HCT116 (cell line): ENCODE data around the gene CPEB3. TPM values are rescaled to one million over a fixed set of nuclear protein-coding genes. Genes with fewer than 3 reads are reported as not detected.

Experiments
- ATAC-seq: fragments of 200-7000 bp; cut with Tn5 transposase; 2 replicates; pipeline ENCODE4 v1.9.1; 2020; ENCODE audit warnings: mild to moderate bottlenecking, moderate library complexity
- BruUV-seq: library from RNA; stranded (reverse); fragments of 400-500 nt; replicated peaks from 2 replicates; lab custom pipeline; 2021; lab: Mats Ljungman, UMichigan
- CTCF ChIA-PET: fragments of 300-600 bp; sonication (Branson Sonifier 250); formaldehyde crosslinking; loops from one replicate; lab custom pipeline; 2021; ENCODE audit warnings: antibody characterized with exemption; lab: Charles Lee
- POLR2A ChIA-PET: fragments of 300-600, 350-600 bp; sonication (Branson Sonifier 250); formaldehyde crosslinking; loops from one replicate; lab custom pipeline; 2021; ENCODE audit warnings: antibody characterized with exemption; lab: Charles Lee
- RAD21 ChIA-PET, 2 experiments: fragments of 300-600 bp; sonication (Branson Sonifier 250); formaldehyde crosslinking; loops; one replicate each; lab custom pipeline; 2023; ENCODE audit warnings: low total read pairs in 2 of 2; ENCODE audit not compliant: uncharacterized antibody in 2 of 2, unreplicated experiment in 2 of 2, low non-redundant PET in 1 of 2; lab: Charles Lee
- DNase-seq: peaks from one replicate; pipeline ENCODE4 v3.0.0-alpha.2; 2010; ENCODE audit warnings: low read depth, low spot score
- H2AFZ ChIP-seq: fragments of 200-600 bp; shearing (Covaris generic), sonication (generic); 2 replicates; pipeline ENCODE4 v1.6.1; 2017; ENCODE audit warnings: low read depth, mixed run types, mixed read lengths, antibody characterized with exemption, low read length; ENCODE audit not compliant: poor library complexity, severe bottlenecking
- H3K27ac ChIP-seq: 2 replicates; pipeline ENCODE4 v1.5.1; 2012; ENCODE audit warnings: low read depth, low read length
- H3K27me3 ChIP-seq: fragments of 200-600 bp; sonication (generic); 2 replicates; pipeline ENCODE4 v1.6.1; 2016; ENCODE audit warnings: mixed run types, low read length, mixed read lengths; ENCODE audit not compliant: insufficient read depth
- H3K36me3 ChIP-seq, 2 experiments: fragments of 200-500 bp in 1 of 2; fragments of 200-600 bp in 1 of 2; sonication (Bioruptor generic) in 1 of 2; sonication (generic) in 1 of 2; 2 replicates each; pipeline versions ENCODE4 v1.5.1 to v1.6.1; 2014 to 2016; ENCODE audit warnings: low read length in 2 of 2, inconsistent platforms in 1 of 2, mixed read lengths in 1 of 2, mixed run types in 1 of 2; ENCODE audit not compliant: insufficient read depth in 2 of 2, control insufficient read depth in 1 of 2
- H3K4me1 ChIP-seq, 2 experiments: fragments of 200-600 bp in 1 of 2; sonication (generic) in 1 of 2; 2 replicates each; pipeline versions ENCODE4 v1.5.1 to v1.6.1; 2012 to 2017; ENCODE audit warnings: low read length in 2 of 2, inconsistent platforms in 1 of 2, mild to moderate bottlenecking in 1 of 2, mixed read lengths in 1 of 2, mixed run types in 1 of 2, moderate library complexity in 1 of 2; ENCODE audit not compliant: insufficient read depth in 2 of 2, control insufficient read depth in 1 of 2
- H3K4me2 ChIP-seq: fragments of 200-600 bp; sonication (generic); 2 replicates; pipeline ENCODE4 v1.6.1; 2017; ENCODE audit warnings: mixed run types, low read length, mixed read lengths
- H3K4me3 ChIP-seq, 2 experiments: fragments of 200-600 bp in 1 of 2; sonication (generic) in 1 of 2; replicated peaks in 1 of 2; 2 replicates each; pipeline ENCODE4 v1.5.1; 2011 to 2016; ENCODE audit warnings: low read length in 2 of 2, control low read depth in 1 of 2, low read depth in 1 of 2, mild to moderate bottlenecking in 1 of 2, mixed read lengths in 1 of 2, mixed run types in 1 of 2
- H3K79me2 ChIP-seq: fragments of 200-600 bp; sonication (generic); 2 replicates; pipeline ENCODE4 v1.6.1; 2017; ENCODE audit warnings: mild to moderate bottlenecking, mixed run types, low read length, moderate library complexity, mixed read lengths; ENCODE audit not compliant: insufficient read depth
- H3K9ac ChIP-seq: fragments of 200-600 bp; sonication (generic); 2 replicates; pipeline ENCODE4 v1.6.1; 2016; ENCODE audit warnings: low read length, mixed read lengths
- H3K9me2 ChIP-seq: fragments of 200-600 bp; sonication (generic), shearing (Covaris generic); 2 replicates; pipeline ENCODE4 v1.6.1; 2017; ENCODE audit warnings: mixed run types, mild to moderate bottlenecking, moderate library complexity; ENCODE audit not compliant: insufficient read depth
- H3K9me3 ChIP-seq, 2 experiments: fragments of 200-500 bp in 1 of 2; fragments of 200-600 bp in 1 of 2; sonication (Bioruptor generic) in 1 of 2; sonication (generic) in 1 of 2; 2 replicates each; pipeline ENCODE4 v1.6.1; 2014 to 2017; ENCODE audit warnings: low read length in 2 of 2, mixed read lengths in 2 of 2, inconsistent platforms in 1 of 2, low read depth in 1 of 2, mild to moderate bottlenecking in 1 of 2, mixed run types in 1 of 2, moderate library complexity in 1 of 2; ENCODE audit not compliant: control insufficient read depth in 1 of 2, insufficient read depth in 1 of 2
- H4K20me1 ChIP-seq: fragments of 200-600 bp; sonication (generic), shearing (Covaris generic); 2 replicates; pipeline ENCODE4 v1.6.1; 2017; ENCODE audit warnings: mixed run types, mild to moderate bottlenecking, moderate library complexity; ENCODE audit not compliant: insufficient read depth
- CBX3 ChIP-seq: IDR thresholded peaks from 2 replicates; pipeline ENCODE4 v1.6.1; 2012; ENCODE audit warnings: low read depth
- CEBPB ChIP-seq: IDR thresholded peaks from 2 replicates; pipeline ENCODE4 v1.6.1; 2012; ENCODE audit warnings: low read depth
- ELF1 ChIP-seq: IDR thresholded peaks from 2 replicates; pipeline ENCODE4 v1.6.1; 2012; ENCODE audit warnings: low read depth, borderline replicate concordance
- EZH2 ChIP-seq: fragments of 200-600 bp; sonication (generic); IDR thresholded peaks from 2 replicates; pipeline ENCODE4 v1.6.1; 2017; ENCODE audit warnings: antibody characterized with exemption, mixed run types
- EZH2phosphoT487 ChIP-seq: fragments of 200-600 bp; IDR thresholded peaks from 2 replicates; pipeline ENCODE4 v1.6.1; 2018; ENCODE audit warnings: antibody characterized with exemption, borderline replicate concordance
- FOSL1 ChIP-seq: IDR thresholded peaks from 2 replicates; pipeline ENCODE4 v1.6.1; 2012; ENCODE audit warnings: low read depth
- POLR2A ChIP-seq: IDR thresholded peaks from 2 replicates; pipeline ENCODE4 v1.7.0; 2011; ENCODE audit warnings: borderline replicate concordance; ENCODE audit not compliant: insufficient read depth, insufficient read length; ENCODE audit errors: extremely low read depth
- POLR2AphosphoS5 ChIP-seq: IDR thresholded peaks from 2 replicates; pipeline ENCODE4 v1.6.1; 2011; ENCODE audit warnings: mild to moderate bottlenecking, low read depth, low read length, moderate library complexity
- SP1 ChIP-seq: IDR thresholded peaks from 2 replicates; pipeline ENCODE4 v1.6.1; 2012; ENCODE audit warnings: low read depth
- SRF ChIP-seq: IDR thresholded peaks from 2 replicates; pipeline ENCODE4 v1.6.1; 2012; ENCODE audit warnings: low read depth
- intact Hi-C: fragments of 100-400 bp; cut with micrococcal nuclease; formaldehyde crosslinking; loops from 2 replicates; pipeline ENCODE4 v1.10.0; 2022
- total RNA-seq: library from RNA; stranded (reverse); gene quantifications from one replicate; pipeline ENCODE4 v1.2.1, GENCODE V29; 2021; ENCODE audit not compliant: unreplicated experiment
- TF ChIP-seq, protein P1 (sequence below), 3 experiments: fragments of 200-600 bp in 1 of 3; sonication (generic) in 1 of 3; IDR thresholded peaks in 2 of 3; conservative IDR thresholded peaks in 1 of 3; 2 replicates each; pipeline ENCODE4 v1.5.1; 2012 to 2017; ENCODE audit warnings: low read depth in 2 of 3, low read length in 2 of 3, antibody characterized with exemption in 1 of 3, borderline replicate concordance in 1 of 3, control low read depth in 1 of 3, mild to moderate bottlenecking in 1 of 3, mixed read lengths in 1 of 3, mixed run types in 1 of 3, moderate library complexity in 1 of 3; ENCODE audit not compliant: insufficient read depth in 1 of 3
- TF ChIP-seq, protein P2 (sequence below): IDR thresholded peaks from 2 replicates; pipeline ENCODE4 v1.6.1; 2012; ENCODE audit warnings: low read depth
- TF ChIP-seq, protein P3 (sequence below): IDR thresholded peaks from 2 replicates; pipeline ENCODE4 v1.6.1; 2011; ENCODE audit warnings: mild to moderate bottlenecking, low read length, moderate library complexity; ENCODE audit not compliant: insufficient replicate concordance; ENCODE audit errors: extremely low read depth
- TF ChIP-seq, protein P4 (sequence below): IDR thresholded peaks from 2 replicates; pipeline ENCODE4 v1.6.1; 2012

CPEB3 gene
- total RNA-seq, 1 experiment from 2014 or later = 3.0 TPM

DNA sequence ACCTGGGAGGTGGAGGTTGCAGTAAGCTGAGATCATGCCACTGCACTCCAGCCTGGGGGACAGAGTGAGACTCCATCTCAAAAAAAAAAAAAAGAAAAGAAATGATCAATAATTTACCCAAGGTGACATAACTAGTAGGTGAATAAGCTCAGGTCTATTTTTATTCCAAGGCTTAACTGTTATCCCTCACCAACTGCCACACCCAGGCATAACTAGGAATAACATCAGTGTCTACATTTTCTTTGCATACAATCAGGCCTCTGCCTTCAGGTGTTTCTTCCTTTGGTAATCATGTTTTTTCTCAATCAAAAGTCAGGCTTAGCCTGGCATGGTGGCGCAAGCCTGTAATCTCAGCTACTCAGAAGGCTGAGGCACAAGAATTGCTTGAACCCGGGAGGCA lies 26.6 kb downstream of the CPEB3 start:
- intact Hi-C loops = no loop called here
- CTCF ChIA-PET = no interaction called here

DNA sequence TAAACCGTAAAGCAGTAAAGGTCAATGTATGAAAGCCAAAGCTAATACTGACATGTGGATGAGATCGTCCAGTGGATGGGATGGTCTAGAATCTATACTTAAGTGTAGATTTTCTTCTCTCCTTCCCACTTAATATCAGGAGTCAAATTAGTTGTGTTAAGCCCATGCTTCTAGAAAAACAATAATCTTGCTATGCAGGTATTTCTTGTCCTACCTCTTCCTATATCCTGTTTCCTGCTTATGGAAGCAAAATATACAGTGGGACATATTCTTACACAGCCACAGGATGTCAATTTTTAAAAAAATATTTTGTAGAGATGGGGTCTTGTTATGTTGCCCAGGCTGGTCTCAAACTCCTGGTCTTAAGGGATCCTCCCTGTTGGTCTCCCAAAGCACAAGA lies 27.5 kb downstream of the CPEB3 start:
- H3K9me2 ChIP-seq = no peaks in the 10 kb centered on the region
- H3K9me3 ChIP-seq = no peaks in the 10 kb centered on the region
- H3K4me3 ChIP-seq = no peak overlapping the region
- BruUV-seq = no TSS peak
- no peaks in the 10 kb centered on the region for H4K20me1 ChIP-seq
- DNase-seq (no peak), ATAC-seq (no peak)
- no peak overlapping the region for H3K27ac ChIP-seq
- intact Hi-C loops = no loop called here
- peaks cover 11 to 29% of the 10 kb centered on the region in 2 experiments; a peak in 3 of 4 replicates for H3K4me1 ChIP-seq
- POLR2A ChIA-PET = no interaction called here
- peak overlapping the region; percentile 49; the same call in 1 of the 2 replicates for H3K4me2 ChIP-seq
- no peaks in the 10 kb centered on the region for H3K79me2 ChIP-seq
- RAD21 ChIA-PET = no interaction called here
- no peaks in the 10 kb centered on the region for H3K36me3 ChIP-seq
- CTCF ChIA-PET = no interaction called here
- no peaks in the 10 kb centered on the region for H3K27me3 ChIP-seq
- no peak overlapping the region for H2AFZ ChIP-seq
- no peak overlapping the region for H3K9ac ChIP-seq
- TF ChIP-seq, protein P1, sequence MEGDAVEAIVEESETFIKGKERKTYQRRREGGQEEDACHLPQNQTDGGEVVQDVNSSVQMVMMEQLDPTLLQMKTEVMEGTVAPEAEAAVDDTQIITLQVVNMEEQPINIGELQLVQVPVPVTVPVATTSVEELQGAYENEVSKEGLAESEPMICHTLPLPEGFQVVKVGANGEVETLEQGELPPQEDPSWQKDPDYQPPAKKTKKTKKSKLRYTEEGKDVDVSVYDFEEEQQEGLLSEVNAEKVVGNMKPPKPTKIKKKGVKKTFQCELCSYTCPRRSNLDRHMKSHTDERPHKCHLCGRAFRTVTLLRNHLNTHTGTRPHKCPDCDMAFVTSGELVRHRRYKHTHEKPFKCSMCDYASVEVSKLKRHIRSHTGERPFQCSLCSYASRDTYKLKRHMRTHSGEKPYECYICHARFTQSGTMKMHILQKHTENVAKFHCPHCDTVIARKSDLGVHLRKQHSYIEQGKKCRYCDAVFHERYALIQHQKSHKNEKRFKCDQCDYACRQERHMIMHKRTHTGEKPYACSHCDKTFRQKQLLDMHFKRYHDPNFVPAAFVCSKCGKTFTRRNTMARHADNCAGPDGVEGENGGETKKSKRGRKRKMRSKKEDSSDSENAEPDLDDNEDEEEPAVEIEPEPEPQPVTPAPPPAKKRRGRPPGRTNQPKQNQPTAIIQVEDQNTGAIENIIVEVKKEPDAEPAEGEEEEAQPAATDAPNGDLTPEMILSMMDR (IDR thresholded peaks at IDR 0.05 in 2 of 3, conservative IDR thresholded peaks at IDR 0.05 in 1 of 3; ENCODE audit: borderline replicate concordance in 1 of 3, insufficient read depth in 1 of 3, low read depth in 2 of 3, low read length in 2 of 3) = no peak
- TF ChIP-seq EZH2phosphoT487 = no peak
- TF ChIP-seq POLR2AphosphoS5 = no peak
- no peak for TF ChIP-seq EZH2
- TF ChIP-seq, protein P2, sequence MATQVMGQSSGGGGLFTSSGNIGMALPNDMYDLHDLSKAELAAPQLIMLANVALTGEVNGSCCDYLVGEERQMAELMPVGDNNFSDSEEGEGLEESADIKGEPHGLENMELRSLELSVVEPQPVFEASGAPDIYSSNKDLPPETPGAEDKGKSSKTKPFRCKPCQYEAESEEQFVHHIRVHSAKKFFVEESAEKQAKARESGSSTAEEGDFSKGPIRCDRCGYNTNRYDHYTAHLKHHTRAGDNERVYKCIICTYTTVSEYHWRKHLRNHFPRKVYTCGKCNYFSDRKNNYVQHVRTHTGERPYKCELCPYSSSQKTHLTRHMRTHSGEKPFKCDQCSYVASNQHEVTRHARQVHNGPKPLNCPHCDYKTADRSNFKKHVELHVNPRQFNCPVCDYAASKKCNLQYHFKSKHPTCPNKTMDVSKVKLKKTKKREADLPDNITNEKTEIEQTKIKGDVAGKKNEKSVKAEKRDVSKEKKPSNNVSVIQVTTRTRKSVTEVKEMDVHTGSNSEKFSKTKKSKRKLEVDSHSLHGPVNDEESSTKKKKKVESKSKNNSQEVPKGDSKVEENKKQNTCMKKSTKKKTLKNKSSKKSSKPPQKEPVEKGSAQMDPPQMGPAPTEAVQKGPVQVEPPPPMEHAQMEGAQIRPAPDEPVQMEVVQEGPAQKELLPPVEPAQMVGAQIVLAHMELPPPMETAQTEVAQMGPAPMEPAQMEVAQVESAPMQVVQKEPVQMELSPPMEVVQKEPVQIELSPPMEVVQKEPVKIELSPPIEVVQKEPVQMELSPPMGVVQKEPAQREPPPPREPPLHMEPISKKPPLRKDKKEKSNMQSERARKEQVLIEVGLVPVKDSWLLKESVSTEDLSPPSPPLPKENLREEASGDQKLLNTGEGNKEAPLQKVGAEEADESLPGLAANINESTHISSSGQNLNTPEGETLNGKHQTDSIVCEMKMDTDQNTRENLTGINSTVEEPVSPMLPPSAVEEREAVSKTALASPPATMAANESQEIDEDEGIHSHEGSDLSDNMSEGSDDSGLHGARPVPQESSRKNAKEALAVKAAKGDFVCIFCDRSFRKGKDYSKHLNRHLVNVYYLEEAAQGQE = no peak
- TF ChIP-seq SP1 = no peak
- no peak for TF ChIP-seq CBX3
- TF ChIP-seq ELF1 = no peak
- TF ChIP-seq, protein P3, sequence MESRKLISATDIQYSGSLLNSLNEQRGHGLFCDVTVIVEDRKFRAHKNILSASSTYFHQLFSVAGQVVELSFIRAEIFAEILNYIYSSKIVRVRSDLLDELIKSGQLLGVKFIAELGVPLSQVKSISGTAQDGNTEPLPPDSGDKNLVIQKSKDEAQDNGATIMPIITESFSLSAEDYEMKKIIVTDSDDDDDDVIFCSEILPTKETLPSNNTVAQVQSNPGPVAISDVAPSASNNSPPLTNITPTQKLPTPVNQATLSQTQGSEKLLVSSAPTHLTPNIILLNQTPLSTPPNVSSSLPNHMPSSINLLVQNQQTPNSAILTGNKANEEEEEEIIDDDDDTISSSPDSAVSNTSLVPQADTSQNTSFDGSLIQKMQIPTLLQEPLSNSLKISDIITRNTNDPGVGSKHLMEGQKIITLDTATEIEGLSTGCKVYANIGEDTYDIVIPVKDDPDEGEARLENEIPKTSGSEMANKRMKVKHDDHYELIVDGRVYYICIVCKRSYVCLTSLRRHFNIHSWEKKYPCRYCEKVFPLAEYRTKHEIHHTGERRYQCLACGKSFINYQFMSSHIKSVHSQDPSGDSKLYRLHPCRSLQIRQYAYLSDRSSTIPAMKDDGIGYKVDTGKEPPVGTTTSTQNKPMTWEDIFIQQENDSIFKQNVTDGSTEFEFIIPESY = no peak
- no peak for TF ChIP-seq FOSL1
- TF ChIP-seq, protein P4, sequence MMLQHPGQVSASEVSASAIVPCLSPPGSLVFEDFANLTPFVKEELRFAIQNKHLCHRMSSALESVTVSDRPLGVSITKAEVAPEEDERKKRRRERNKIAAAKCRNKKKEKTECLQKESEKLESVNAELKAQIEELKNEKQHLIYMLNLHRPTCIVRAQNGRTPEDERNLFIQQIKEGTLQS = no peak

More for the DNA sequence above, 26.6 kb downstream of the CPEB3 start:
- BruUV-seq = no TSS peak
- ChIA-PET RAD21 (no interaction called here), POLR2A (interaction anchor here (0.6 kb wide), 1 partner anchor 12 kb away, joined by 3 read pairs; no protein-coding TSS in a partner anchor)
- ATAC-seq (no peak), DNase-seq (no peak)
- no peak overlapping the region for H3K27ac ChIP-seq
- no peak overlapping the region for H3K4me3 ChIP-seq
- H3K4me1 ChIP-seq = peaks cover 11 to 29% of the 10 kb centered on the region in 2 experiments; a peak in 3 of 4 replicates
- H3K79me2 ChIP-seq = no peaks in the 10 kb centered on the region
- no peak overlapping the region for H3K9ac ChIP-seq
- H4K20me1 ChIP-seq = no peaks in the 10 kb centered on the region
- H2AFZ ChIP-seq = no peak overlapping the region
- H3K27me3 ChIP-seq = no peaks in the 10 kb centered on the region
- no peak for TF ChIP-seq CEBPB
- TF ChIP-seq POLR2A = no peak
- TF ChIP-seq SRF = no peak
- H3K9me3 ChIP-seq = no peaks in the 10 kb centered on the region
- peak overlapping the region; percentile 49 for H3K4me2 ChIP-seq
- H3K36me3 ChIP-seq = no peaks in the 10 kb centered on the region
- no peaks in the 10 kb centered on the region for H3K9me2 ChIP-seq
